GM19468 (cell line): Measurements from ENCODE around the gene MIEF2.

Source experiments
- ATAC-seq: cut with Tn5 transposase; IDR thresholded peaks from one replicate; pipeline ENCODE4 v1.9.1; 2021; ENCODE audit warnings: mild to moderate bottlenecking, moderate library complexity, moderate number of reproducible peaks; ENCODE audit not compliant: unreplicated experiment; ENCODE audit errors: extremely low read depth

MIEF2 gene

GRCh38 chr17:18253947-18254821 is 6.3 kb upstream of the MIEF2 start:
- ATAC-seq, result no peak

DNA sequence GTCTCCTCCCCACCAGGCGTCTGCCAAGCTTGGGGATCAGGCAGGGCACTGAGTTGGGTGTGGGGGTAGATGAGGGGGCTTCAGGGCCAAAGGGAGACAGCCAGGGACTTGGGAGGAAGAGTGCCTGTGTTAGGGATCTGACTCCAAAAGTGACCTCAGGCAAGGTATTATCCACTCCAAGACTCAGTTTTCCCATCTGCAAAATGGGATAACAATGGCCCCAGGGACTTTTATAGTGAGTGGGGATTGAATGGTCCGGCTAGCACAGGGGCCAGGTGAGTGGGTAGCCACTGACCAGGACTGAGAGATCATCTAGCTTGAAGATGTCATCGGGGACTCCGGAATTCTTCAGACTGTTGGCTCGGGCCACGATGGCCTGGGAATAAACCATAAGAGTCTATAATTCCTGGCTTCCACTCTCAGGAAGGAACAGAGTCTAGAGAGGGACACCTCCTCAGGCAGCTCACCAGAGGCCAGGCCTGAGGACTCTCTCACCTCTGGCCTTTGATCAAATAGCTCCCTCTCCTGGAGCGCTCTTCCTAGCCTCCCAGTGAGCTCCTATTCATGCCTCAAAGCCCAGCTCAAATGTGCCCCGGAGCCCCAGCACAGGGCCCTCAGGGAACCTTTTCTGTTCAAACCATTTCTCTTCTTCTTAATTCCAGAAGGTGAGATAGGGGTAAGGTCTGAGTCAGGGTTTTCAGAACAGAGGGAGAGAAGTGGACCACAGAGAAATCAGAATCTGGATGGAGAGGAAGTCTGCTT is 5.4 kb upstream of the MIEF2 start:
- ATAC-seq, result no peak

DNA sequence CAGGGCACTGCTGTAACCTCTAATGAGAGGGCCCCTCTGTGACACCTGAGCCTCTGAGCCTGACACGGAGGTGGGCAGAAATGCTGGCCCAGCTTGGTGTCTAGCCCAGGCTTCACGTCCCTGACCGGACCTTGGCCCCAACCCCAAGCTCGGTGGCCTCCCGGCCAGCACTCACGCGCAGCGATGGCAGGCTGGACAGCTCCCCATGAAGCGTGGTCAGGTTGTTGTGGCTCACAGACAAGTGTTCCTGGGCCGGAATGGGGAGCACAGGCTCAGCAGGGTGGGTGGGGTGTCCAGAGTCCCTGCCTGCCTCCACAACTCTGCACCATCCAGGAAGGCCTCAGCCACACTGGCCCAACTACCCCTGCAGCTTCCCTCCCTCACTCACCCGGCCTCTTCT is 4.1 kb upstream of the MIEF2 start:
- ATAC-seq, result no peak

DNA sequence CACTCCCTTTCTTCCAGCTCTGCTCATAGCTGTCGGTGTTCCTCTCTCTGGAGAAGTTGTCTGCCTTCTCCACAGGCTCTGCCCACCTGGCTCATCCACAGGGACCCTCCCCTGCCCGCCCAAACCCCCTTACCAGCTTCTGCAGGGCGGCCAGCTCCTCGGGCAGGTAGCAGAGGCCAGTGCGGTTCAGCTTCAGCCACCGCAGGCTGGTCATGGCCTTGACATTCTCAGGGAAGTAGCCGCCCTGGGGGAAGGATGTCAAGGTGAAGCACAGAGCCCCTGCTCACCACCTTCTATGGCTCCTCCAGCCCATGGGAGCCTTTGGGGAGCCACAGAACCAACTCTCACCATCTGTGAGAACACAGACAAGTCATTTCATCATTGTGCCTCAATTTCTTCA is 3.7 kb upstream of the MIEF2 start:
- ATAC-seq, result no peak

DNA sequence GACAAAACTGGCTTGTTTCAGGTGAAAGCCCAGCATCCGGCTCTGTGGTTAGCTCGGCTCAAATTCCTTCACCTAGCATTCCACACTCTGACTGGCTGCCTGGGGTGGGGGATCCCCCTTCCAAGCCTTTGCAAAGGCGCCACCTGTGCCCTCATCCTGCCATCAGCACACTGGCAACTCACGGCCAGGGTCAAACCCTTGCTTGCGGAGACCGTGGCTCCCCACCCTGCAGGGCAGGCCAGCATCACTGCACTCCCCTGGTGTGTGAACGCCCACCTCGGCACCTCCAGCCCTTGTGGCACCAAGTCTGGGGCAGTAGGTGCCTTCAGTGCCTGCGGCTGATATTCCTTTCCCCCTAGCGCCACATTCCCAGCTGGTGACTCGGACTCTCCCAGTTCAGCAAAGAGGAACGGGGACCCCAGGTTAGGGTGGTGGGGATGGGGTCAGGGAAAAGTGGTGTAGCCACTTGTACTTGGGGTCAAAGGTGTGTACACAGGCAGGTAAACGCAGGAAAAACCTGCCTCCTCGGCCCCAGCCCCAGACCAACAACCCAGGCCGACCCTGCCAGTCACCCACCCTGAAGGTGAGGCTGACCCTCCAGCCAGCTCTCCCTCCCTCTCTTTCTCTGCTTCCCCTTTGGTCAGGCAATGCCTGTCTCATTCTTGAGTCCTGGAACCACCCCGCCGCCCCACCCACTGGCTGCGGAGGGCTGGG is 3.0 kb upstream of the MIEF2 start:
- no peak for ATAC-seq

DNA sequence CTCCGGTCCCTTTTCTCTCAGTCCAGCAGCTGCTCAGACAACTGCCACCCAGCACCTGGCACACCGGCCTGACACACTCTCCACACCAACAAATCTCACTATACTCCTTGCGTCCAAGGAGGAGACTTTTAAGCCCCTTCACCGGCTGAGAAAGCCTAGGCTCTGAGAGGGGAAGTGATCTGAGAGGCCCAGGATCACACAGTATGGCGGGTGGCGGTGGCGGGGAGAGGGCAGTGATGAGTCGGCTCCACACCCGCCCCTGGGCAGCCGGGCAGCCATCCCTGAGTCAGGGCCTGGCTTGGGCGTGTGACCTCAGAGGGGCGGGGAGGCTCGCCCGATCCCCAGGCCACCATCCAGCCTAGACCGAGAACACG is 2.5 kb upstream of the MIEF2 start:
- ATAC-seq, result no peak

GRCh38 chr17:18258356-18259038 is 2.0 kb upstream of the MIEF2 start, which contains the start of gene FLII:
TSS of gene FLII (minus strand) at chr17:18258738. CDS start at chr17:18258690, 48 bp downstream.
- ATAC-seq, result no peak

GRCh38 chr17:18259621-18260331 is 686 bp upstream of the MIEF2 start:
- no peak for ATAC-seq

GRCh38 chr17:18261146-18261515 is 669 bp downstream of the MIEF2 start:
- ATAC-seq, result no peak

DNA sequence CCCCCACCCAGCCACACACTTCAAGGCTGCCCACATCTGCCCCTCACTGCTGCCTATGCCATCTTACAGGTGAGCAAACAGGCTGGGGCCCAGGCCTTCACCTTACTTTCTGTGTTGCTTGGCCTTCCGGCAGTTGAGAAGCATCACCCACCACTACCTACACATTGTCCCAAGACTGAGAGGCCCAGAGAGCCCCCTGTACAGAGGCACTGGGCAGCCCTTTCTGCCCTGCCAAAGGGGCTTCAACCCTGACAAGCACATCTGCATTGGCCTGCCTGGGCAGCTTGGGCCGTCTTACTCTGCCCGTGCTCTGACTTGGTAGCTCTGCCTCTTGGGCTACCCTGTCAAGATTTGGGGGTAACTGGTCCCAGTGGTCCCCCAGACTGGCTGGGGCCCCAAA is 1.2 kb downstream of the MIEF2 start:
- no peak for ATAC-seq

DNA sequence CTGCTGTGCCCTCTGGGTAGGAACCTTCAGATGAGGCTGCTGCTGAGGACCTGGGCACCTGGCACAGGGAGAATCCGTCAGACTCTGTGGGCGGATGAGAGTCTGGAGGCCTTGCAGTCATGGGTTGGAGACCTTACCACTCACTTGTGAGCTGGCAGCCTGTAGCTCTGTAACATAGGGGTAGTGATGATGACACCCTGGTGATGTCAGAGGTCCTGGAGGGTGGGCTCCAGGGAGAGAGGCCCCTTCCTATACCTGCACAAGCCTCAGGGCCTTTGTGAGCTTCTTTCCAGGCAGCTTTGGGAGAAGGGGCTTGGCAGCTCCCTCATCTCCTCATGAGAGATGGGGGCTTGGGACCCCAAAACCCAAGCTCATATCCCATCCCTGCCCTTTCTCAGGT is 1.6 kb downstream of the MIEF2 start:
- ATAC-seq, result no peak

- no peak for ATAC-seq
Measured at GRCh38 chr17:18262641-18263040, 2.2 kb downstream of the MIEF2 start.

GRCh38 chr17:18263885-18264682 is 3.6 kb downstream of the MIEF2 start:
- no peak for ATAC-seq

- no peak for ATAC-seq
Measured at GRCh38 chr17:18267366-18267765, 6.9 kb downstream of the MIEF2 start.

- no peak for ATAC-seq
Measured at GRCh38 chr17:18267927-18268711, 7.7 kb downstream of the MIEF2 start.

GRCh38 chr17:18270046-18270931 is 9.8 kb downstream of the MIEF2 start:
- ATAC-seq, result no peak

GRCh38 chr17:18277076-18277475 is 16.6 kb downstream of the MIEF2 start:
- ATAC-seq, result no peak
